ENCODE measurements around the gene NUP205. TPM values are rescaled to one million over a fixed set of nuclear protein-coding genes. Genes with fewer than 3 reads are reported as not detected.
A peak's percentile ranks its signal among the peaks of the same experiment; 100 is the strongest.

Gene NUP205
- total RNA-seq, 1 experiment from 2014 or later: 75.1 TPM

DNA sequence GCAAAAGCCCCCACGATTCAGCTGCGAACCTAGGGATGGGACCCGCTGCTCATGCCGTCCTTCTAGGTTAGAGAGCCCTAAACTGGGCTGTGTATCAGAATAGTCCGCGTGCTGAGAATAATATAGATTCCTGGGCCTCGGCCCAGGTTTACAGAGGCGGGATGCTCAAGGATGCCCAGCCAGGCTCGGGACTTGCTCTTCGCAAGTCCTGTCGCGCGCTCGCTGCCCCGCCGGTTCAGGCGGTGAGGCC, 104.3 kb downstream of the NUP205 start:
- CTCF ChIA-PET: no interaction called here
- intact Hi-C loops (cut with micrococcal nuclease; ENCODE audit: unreplicated experiment): no loop called here
- DNase-seq: no peak
- Mint-ChIP-seq H3K27me3 (ENCODE audit: unreplicated experiment) (no peaks in the 10 kb centered on the region), H3K4me3 (ENCODE audit: low read depth, unreplicated experiment) (peak overlapping the region; percentile 98), H3K27ac (ENCODE audit: unreplicated experiment) (peak overlapping the region; percentile 93), H3K36me3 (ENCODE audit: insufficient read depth, unreplicated experiment) (peaks cover 23% of the 10 kb centered on the region), H3K9me3 (ENCODE audit: low read depth, unreplicated experiment) (no peaks in the 10 kb centered on the region), H3K4me1 (ENCODE audit: low read depth, unreplicated experiment) (peaks cover 13% of the 10 kb centered on the region)
- TF ChIP-seq, protein P1, sequence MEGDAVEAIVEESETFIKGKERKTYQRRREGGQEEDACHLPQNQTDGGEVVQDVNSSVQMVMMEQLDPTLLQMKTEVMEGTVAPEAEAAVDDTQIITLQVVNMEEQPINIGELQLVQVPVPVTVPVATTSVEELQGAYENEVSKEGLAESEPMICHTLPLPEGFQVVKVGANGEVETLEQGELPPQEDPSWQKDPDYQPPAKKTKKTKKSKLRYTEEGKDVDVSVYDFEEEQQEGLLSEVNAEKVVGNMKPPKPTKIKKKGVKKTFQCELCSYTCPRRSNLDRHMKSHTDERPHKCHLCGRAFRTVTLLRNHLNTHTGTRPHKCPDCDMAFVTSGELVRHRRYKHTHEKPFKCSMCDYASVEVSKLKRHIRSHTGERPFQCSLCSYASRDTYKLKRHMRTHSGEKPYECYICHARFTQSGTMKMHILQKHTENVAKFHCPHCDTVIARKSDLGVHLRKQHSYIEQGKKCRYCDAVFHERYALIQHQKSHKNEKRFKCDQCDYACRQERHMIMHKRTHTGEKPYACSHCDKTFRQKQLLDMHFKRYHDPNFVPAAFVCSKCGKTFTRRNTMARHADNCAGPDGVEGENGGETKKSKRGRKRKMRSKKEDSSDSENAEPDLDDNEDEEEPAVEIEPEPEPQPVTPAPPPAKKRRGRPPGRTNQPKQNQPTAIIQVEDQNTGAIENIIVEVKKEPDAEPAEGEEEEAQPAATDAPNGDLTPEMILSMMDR (IDR thresholded peaks at IDR 0.05; ENCODE audit: unreplicated experiment): no peak
- BruUV-seq (replicated peaks): no TSS peak

DNA sequence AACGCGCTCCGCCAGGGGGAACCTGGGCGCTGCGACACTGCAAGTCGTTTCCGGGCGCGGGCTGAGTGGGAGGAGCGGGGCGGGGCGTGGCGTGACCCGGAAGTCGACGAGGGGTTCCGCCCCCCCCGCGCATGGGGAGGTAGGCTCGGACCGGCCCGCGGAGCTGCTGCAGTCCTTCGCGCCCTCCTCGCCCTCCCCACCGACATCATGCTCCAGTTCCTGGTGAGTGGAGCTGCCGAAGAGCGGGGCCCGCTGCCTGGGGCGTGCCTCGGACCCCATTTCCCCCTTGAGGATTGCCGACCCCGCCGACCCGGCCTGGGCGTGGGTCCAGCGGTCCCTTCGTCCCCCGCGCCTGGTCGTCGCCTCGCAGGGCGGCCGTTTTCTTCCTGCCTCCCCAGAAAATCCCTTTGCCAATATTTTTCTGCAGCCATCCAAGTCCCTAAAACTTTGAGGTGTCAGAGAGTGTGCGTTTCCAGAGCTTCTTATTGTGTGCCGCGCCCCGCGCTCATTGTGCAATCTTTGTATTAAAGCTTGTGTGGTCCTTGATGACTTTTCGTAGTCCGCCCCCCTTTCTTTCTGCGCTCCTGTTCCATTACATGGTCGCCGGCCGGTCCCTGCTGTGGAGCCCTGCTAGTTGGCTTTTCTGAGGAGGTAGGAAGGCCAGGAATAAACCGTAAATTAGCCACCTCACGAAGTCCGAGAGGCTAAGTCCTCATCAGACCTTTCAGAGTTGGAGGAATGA, 104.8 kb downstream of the NUP205 start, which contains the start of gene STMP1:
Gene STMP1 (plus strand): TSS at position 142 of the 742 bp plus-strand sequence.
- no peaks in the 10 kb centered on the region for H3K27me3 Mint-ChIP-seq (ENCODE audit: unreplicated experiment)
- TF ChIP-seq, protein P1 (IDR thresholded peaks at IDR 0.05; ENCODE audit: unreplicated experiment): peak; percentile 61
- CTCF ChIA-PET: no interaction called here
- H3K4me3 Mint-ChIP-seq (ENCODE audit: low read depth, unreplicated experiment): peak within 1 kb of the TSS; percentile 98
- H3K9me3 Mint-ChIP-seq (ENCODE audit: low read depth, unreplicated experiment): no peaks in the 10 kb centered on the region
- H3K27ac Mint-ChIP-seq (ENCODE audit: unreplicated experiment): peak within 1 kb of the TSS; percentile 93
- peak; percentile 98 for DNase-seq
- no TSS peak for BruUV-seq (replicated peaks)
- intact Hi-C loops (cut with micrococcal nuclease; ENCODE audit: unreplicated experiment): no loop called here
- H3K36me3 Mint-ChIP-seq (ENCODE audit: insufficient read depth, unreplicated experiment): peaks cover 23% of the 10 kb centered on the region
- H3K4me1 Mint-ChIP-seq (ENCODE audit: low read depth, unreplicated experiment): peaks cover 13% of the 10 kb centered on the region

DNA sequence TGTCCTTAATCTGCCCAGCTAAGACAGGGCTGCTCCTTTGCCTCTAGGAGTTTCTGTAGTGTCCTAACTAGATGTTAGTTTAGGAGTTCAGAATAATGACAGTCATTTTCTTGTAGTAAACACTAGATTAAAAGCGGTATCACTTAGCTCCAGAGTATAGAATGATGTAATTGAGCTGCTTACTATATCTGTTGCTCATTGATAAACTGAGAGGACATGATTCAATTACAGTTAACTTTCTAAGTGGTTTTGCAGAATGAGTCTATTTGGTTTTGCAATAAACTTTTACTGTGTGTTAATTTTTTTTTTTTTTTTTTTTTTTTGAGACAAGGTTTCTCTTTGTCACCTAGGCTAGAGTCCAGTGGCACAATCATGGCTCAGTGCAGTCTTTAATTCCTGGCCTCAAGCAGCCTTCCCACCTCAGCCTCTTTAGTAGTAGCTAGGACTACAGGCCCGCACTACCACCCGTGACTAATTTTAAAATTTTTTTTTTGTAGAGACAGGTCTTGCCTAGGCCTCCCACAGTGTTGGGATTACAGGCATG, 106.4 kb downstream of the NUP205 start:
- Mint-ChIP-seq H3K4me3 (ENCODE audit: low read depth, unreplicated experiment) (peak overlapping the region; percentile 98), H3K4me1 (ENCODE audit: low read depth, unreplicated experiment) (peaks cover 13% of the 10 kb centered on the region), H3K36me3 (ENCODE audit: insufficient read depth, unreplicated experiment) (peaks cover 23% of the 10 kb centered on the region), H3K9me3 (ENCODE audit: low read depth, unreplicated experiment) (no peaks in the 10 kb centered on the region), H3K27ac (ENCODE audit: unreplicated experiment) (no peak overlapping the region), H3K27me3 (ENCODE audit: unreplicated experiment) (no peaks in the 10 kb centered on the region)
- no TSS peak for BruUV-seq (replicated peaks)
- CTCF ChIA-PET: interaction anchor here (0.7 to 1.4 kb wide), 2 partner anchors 9 to 868 kb away, joined by 4 to 6 read pairs; no protein-coding TSS in a partner anchor
- intact Hi-C loops (cut with micrococcal nuclease; ENCODE audit: unreplicated experiment): no loop called here
- no peak for DNase-seq
- TF ChIP-seq, protein P1 (IDR thresholded peaks at IDR 0.05; ENCODE audit: unreplicated experiment): no peak

DNA sequence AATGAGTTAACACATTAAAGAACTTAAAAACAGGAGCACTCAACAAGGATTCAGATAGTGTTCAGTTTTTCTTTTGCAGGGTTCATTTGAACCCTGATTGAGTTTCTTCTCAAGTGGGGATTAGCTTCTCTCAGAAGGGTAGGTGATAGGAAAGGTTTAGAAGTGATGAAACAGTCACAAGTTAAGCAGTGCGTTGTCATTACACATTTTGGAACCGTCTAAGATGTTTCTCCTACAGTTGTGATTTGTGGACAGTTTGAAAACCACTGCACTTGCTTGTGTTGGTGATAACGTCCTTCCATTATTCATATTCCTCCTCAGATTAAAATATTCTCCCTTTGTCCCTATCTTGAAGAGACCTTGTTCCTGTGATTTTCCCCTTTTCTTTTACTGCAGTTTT, 107.3 kb downstream of the NUP205 start:
- Mint-ChIP-seq H3K9me3 (ENCODE audit: low read depth, unreplicated experiment) (no peaks in the 10 kb centered on the region), H3K27me3 (ENCODE audit: unreplicated experiment) (no peaks in the 10 kb centered on the region), H3K36me3 (ENCODE audit: insufficient read depth, unreplicated experiment) (peaks cover 23% of the 10 kb centered on the region), H3K4me3 (ENCODE audit: low read depth, unreplicated experiment) (no peak overlapping the region), H3K27ac (ENCODE audit: unreplicated experiment) (no peak overlapping the region), H3K4me1 (ENCODE audit: low read depth, unreplicated experiment) (peaks cover 13% of the 10 kb centered on the region)
- CTCF ChIA-PET: interaction anchor here (1.4 kb wide), 1 partner anchor 8 kb away, joined by 4 read pairs; no protein-coding TSS in a partner anchor
- BruUV-seq (replicated peaks): no TSS peak
- no peak for DNase-seq
- intact Hi-C loops (cut with micrococcal nuclease; ENCODE audit: unreplicated experiment): no loop called here
- TF ChIP-seq, protein P1 (IDR thresholded peaks at IDR 0.05; ENCODE audit: unreplicated experiment): no peak

All from Calu3 (cell line).